Measurements from ENCODE around the gene PRSS21.

- no peak for TF ChIP-seq ELF4 (IDR thresholded peaks at IDR 0.05)
- TF ChIP-seq FOXK2 (IDR thresholded peaks at IDR 0.05), result no peak
- TF ChIP-seq HDGF (IDR thresholded peaks at IDR 0.05; ENCODE audit: borderline replicate concordance), result no peak
- no peak for TF ChIP-seq ARNT (IDR thresholded peaks at IDR 0.05)
- TF ChIP-seq FOXA1 (IDR thresholded peaks at IDR 0.05), result no peak
- no peak for TF ChIP-seq LEF1 (IDR thresholded peaks at IDR 0.05; ENCODE audit: borderline replicate concordance)
- TF ChIP-seq SUZ12 (IDR thresholded peaks at IDR 0.05), result no peak
- TF ChIP-seq BHLHE40 (IDR thresholded peaks at IDR 0.05; ENCODE audit: borderline replicate concordance), result no peak
- no peak for TF ChIP-seq NFRKB (IDR thresholded peaks at IDR 0.05)
- TF ChIP-seq PKNOX1 (IDR thresholded peaks at IDR 0.05), result no peak
- no peak for TF ChIP-seq FOXM1 (IDR thresholded peaks at IDR 0.05; ENCODE audit: borderline replicate concordance)
- TF ChIP-seq SP1 (IDR thresholded peaks at IDR 0.05), result no peak
- no peak for TF ChIP-seq ZNF384 (IDR thresholded peaks at IDR 0.05)
These were observed 30.8 kb upstream of the PRSS21 start for GRCh38 chr16:2786061-2786825.
